HepG2 (cell line): ENCODE data around the gene MTARC1. TPM values are rescaled to one million over a fixed set of nuclear protein-coding genes. Genes with fewer than 3 reads are reported as not detected.

Experiments used
- FOXA3 ChIP-seq: IDR thresholded peaks from 2 replicates; pipeline ENCODE4 v1.6.1; 2016; ENCODE audit warnings: missing genetic modification reagents, missing compliant biosample characterization
- KAT2B ChIP-seq: fragments of 150-350 bp; IDR thresholded peaks from 2 replicates; pipeline ENCODE4 v1.6.1; 2014; ENCODE audit warnings: low read depth, low read length, borderline replicate concordance
- MAZ ChIP-seq, 2 experiments: sonication (generic) in 1 of 2; formaldehyde crosslinking in 1 of 2; IDR thresholded peaks; 2 replicates each; pipeline versions ENCODE4 v1.5.0 to v1.6.1; 2012 to 2020; ENCODE audit warnings: low read depth in 2 of 2, mild to moderate bottlenecking in 2 of 2, borderline replicate concordance in 1 of 2, improper control_type of control experiment in 1 of 2, low read length in 1 of 2, missing genetic modification reagents in 1 of 2, moderate library complexity in 1 of 2
- NCOA5 ChIP-seq: sonication (generic); formaldehyde crosslinking; IDR thresholded peaks from 2 replicates; pipeline ENCODE4 v1.4.0; 2020; ENCODE audit warnings: missing genetic modification reagents
- NFIC ChIP-seq: IDR thresholded peaks from 2 replicates; pipeline ENCODE4 v1.6.1; 2012; ENCODE audit warnings: mild to moderate bottlenecking, low read length, inconsistent platforms
- NR1H2 ChIP-seq: sonication (generic); formaldehyde crosslinking; IDR thresholded peaks from 2 replicates; pipeline ENCODE4 v1.8.1; 2022; ENCODE audit warnings: low read depth, missing genetic modification reagents, borderline replicate concordance
- PRMT3 ChIP-seq: sonication (generic); formaldehyde crosslinking; IDR thresholded peaks from 2 replicates; pipeline ENCODE4 v1.8.1; 2022; ENCODE audit warnings: low read depth, mild to moderate bottlenecking, moderate library complexity, missing genetic modification reagents, borderline replicate concordance
- SOX13 ChIP-seq, 3 experiments: fragments of 450-650 bp in 1 of 3; sonication (generic) in 1 of 3; formaldehyde crosslinking in 1 of 3; IDR thresholded peaks in 2 of 3; conservative IDR thresholded peaks in 1 of 3; 2 replicates each; pipeline versions ENCODE4 v1.5.0 to v1.6.1; 2016 to 2020; ENCODE audit warnings: antibody characterized with exemption in 1 of 3, mild to moderate bottlenecking in 1 of 3, missing compliant biosample characterization in 1 of 3, missing genetic modification reagents in 1 of 3, moderate library complexity in 1 of 3
- SP1 ChIP-seq, 2 experiments: fragments of 450-650 bp in 1 of 2; sonication (generic) in 1 of 2; formaldehyde crosslinking in 1 of 2; IDR thresholded peaks; 2 replicates each; pipeline versions ENCODE4 v1.4.0 to v1.6.1; 2016 to 2020; ENCODE audit warnings: missing genetic modification reagents in 1 of 2
- TRIM24 ChIP-seq: sonication (generic); formaldehyde crosslinking; IDR thresholded peaks from 2 replicates; pipeline ENCODE4 v1.8.0; 2022; ENCODE audit warnings: mild to moderate bottlenecking, missing genetic modification reagents
- ZMYM4 ChIP-seq: sonication (generic); formaldehyde crosslinking; IDR thresholded peaks from 2 replicates; pipeline ENCODE4 v1.8.1; 2023; ENCODE audit warnings: mild to moderate bottlenecking, missing genetic modification reagents
- ZNF333 ChIP-seq: sonication (generic); formaldehyde crosslinking; IDR thresholded peaks from 2 replicates; pipeline ENCODE4 v1.4.0; 2020; ENCODE audit warnings: mild to moderate bottlenecking, missing genetic modification reagents, borderline replicate concordance
- ZNF75D ChIP-seq: sonication (generic); formaldehyde crosslinking; IDR thresholded peaks from 2 replicates; pipeline ENCODE4 v1.8.1; 2023; ENCODE audit warnings: missing genetic modification reagents, mild to moderate bottlenecking, borderline replicate concordance
- ZNF792 ChIP-seq: IDR thresholded peaks from 2 replicates; pipeline ENCODE4 v1.6.1; 2016
- ZSCAN9 ChIP-seq: IDR thresholded peaks from 2 replicates; pipeline ENCODE4 v1.6.1; 2016; ENCODE audit warnings: borderline replicate concordance
- polyA plus RNA-seq, 8 experiments: library from polyadenylated mRNA; depleted of rRNA in 3 of 8; stranded (reverse) in 7 of 8; unstranded in 1 of 8; fragments of >200 nt; fragmentation: Illumina TruSeq in 4 of 8; extraction: Trizol in 4 of 8; gene quantifications; 2 replicates each; pipeline versions ENCODE4 v1.2.1 to v1.2.3, GENCODE V29; 2011 to 2016; ENCODE audit warnings: low read depth in 4 of 8, missing spikeins in 1 of 8, mixed read lengths in 1 of 8; ENCODE audit not compliant: insufficient read depth in 1 of 8
- total RNA-seq, 5 experiments: library from RNA; depleted of rRNA; stranded (reverse); fragments of >200 nt; fragmentation: Illumina TruSeq; extraction: Trizol; gene quantifications; 2 replicates each; pipeline ENCODE4 v1.2.3, GENCODE V29; 2016; ENCODE audit warnings: low read depth in 1 of 5
- TF ChIP-seq, protein P1 (sequence below): sonication (generic); formaldehyde crosslinking; IDR thresholded peaks from 2 replicates; pipeline ENCODE4 v1.9.0; 2022; ENCODE audit warnings: low read depth, missing genetic modification reagents
- TF ChIP-seq, protein P2 (sequence below): sonication (generic); formaldehyde crosslinking; IDR thresholded peaks from 2 replicates; pipeline ENCODE4 v1.4.0; 2020; ENCODE audit warnings: low read depth, mild to moderate bottlenecking, missing genetic modification reagents
- TF ChIP-seq, protein P3 (sequence below): sonication (generic); formaldehyde crosslinking; IDR thresholded peaks from 2 replicates; pipeline ENCODE4 v1.5.0; 2020; ENCODE audit warnings: missing genetic modification reagents
- TF ChIP-seq, protein P4 (sequence below): sonication (generic); formaldehyde crosslinking; conservative IDR thresholded peaks from 2 replicates; pipeline ENCODE4 v1.5.0; 2020; ENCODE audit warnings: missing genetic modification reagents
- TF ChIP-seq, protein P5 (sequence below): sonication (generic); formaldehyde crosslinking; IDR thresholded peaks from 2 replicates; pipeline ENCODE4 v1.8.0; 2022; ENCODE audit warnings: missing genetic modification reagents, mild to moderate bottlenecking, inconsistent platforms, borderline replicate concordance

Gene MTARC1
- total and polyA plus RNA-seq, 2 of the 13 experiments (the other 11 are each of a cell fraction or from before 2014, with no cell fraction given): 19.4 to 106 TPM

DNA sequence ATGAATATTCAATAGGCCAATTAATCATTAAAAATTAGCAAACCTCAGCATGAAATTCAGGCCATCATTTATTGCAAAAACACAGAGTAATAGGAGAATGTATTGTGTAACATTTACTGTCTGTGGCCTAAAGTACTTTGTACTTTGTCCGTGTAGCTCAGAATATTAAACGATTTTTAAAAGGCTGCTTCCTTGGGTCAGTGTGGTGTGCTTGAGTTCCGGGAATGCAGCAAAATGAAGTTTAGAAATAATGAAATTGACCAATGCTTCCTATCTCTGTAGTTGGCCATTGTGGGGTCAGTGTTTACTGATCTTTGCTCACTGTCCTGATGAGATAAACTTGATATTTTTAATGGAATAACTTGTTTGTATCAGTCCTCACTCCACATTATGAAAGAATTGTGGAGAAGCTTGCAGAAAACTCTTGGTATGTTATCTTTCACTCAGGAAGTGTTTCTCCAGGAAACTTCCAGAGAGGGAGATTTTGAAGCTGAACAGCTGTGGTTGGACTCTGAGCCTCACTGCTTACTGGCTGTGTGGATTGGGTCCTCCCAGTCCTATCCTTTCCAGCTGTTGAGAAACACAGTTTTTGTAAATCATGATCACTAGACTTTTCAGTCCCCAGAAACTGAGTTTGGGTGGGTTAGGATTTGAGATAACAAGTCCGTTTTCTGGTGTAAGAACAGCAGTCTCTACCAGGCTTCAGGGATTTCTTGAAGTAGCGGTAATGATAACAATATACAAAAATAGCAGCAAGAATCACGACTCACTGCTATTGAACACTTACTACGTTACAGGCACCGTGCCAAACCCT lies 19.2 kb upstream of the MTARC1 start (continued):
- TF ChIP-seq NCOA5 (no peak), ZNF333 (CRISPR knock-in tag) (no peak), KAT2B (no peak), NR1H2 (CRISPR knock-in tag) (no peak), SP1 (IDR thresholded peaks at IDR 0.05) (no peak), SP1 (CRISPR knock-in tag; IDR thresholded peaks at IDR 0.05) (no peak), ZNF792 (CRISPR knock-in tag) (no peak), FOXA3 (CRISPR knock-in tag) (peak; percentile 59; the same call in 1 of the 2 replicates), NFIC (peak; percentile 62), SOX13 (IDR thresholded peaks at IDR 0.05) (no peak), SOX13 (CRISPR knock-in tag; conservative IDR thresholded peaks at IDR 0.05 in 1 of 2, IDR thresholded peaks at IDR 0.05 in 1 of 2) (peak in 1 of 2 experiments; percentile 11; a peak in 1 of 4 replicates), ZSCAN9 (CRISPR knock-in tag) (no peak), ZMYM4 (CRISPR knock-in tag) (no peak), PRMT3 (no peak), TRIM24 (no peak), MAZ (IDR thresholded peaks at IDR 0.05; ENCODE audit: borderline replicate concordance, low read depth, low read length) (no peak), MAZ (CRISPR knock-in tag; IDR thresholded peaks at IDR 0.05; ENCODE audit: low read depth) (no peak), ZNF75D (CRISPR knock-in tag) (no peak)
- TF ChIP-seq, protein P1, sequence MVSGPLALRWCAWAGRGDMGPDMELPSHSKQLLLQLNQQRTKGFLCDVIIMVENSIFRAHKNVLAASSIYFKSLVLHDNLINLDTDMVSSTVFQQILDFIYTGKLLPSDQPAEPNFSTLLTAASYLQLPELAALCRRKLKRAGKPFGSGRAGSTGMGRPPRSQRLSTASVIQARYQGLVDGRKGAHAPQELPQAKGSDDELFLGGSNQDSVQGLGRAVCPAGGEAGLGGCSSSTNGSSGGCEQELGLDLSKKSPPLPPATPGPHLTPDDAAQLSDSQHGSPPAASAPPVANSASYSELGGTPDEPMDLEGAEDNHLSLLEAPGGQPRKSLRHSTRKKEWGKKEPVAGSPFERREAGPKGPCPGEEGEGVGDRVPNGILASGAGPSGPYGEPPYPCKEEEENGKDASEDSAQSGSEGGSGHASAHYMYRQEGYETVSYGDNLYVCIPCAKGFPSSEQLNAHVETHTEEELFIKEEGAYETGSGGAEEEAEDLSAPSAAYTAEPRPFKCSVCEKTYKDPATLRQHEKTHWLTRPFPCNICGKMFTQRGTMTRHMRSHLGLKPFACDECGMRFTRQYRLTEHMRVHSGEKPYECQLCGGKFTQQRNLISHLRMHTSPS (CRISPR knock-in tag): no peak
- TF ChIP-seq, protein P2, sequence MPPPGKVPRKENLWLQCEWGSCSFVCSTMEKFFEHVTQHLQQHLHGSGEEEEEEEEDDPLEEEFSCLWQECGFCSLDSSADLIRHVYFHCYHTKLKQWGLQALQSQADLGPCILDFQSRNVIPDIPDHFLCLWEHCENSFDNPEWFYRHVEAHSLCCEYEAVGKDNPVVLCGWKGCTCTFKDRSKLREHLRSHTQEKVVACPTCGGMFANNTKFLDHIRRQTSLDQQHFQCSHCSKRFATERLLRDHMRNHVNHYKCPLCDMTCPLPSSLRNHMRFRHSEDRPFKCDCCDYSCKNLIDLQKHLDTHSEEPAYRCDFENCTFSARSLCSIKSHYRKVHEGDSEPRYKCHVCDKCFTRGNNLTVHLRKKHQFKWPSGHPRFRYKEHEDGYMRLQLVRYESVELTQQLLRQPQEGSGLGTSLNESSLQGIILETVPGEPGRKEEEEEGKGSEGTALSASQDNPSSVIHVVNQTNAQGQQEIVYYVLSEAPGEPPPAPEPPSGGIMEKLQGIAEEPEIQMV: no peak
- TF ChIP-seq, protein P3, sequence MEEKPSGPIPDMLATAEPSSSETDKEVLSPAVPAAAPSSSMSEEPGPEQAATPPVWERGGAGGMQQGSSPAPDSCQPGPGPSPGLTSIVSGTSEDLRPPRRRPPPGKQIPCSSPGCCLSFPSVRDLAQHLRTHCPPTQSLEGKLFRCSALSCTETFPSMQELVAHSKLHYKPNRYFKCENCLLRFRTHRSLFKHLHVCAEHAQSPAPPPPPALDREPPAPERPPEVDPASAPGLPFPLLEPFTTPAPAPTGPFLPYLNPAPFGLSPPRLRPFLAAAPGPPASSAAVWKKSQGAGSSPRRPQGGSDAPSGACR (CRISPR knock-in tag): 0 out of 2 replicates have a peak, but pooled peaks have one; percentile 36
- TF ChIP-seq, protein P4, sequence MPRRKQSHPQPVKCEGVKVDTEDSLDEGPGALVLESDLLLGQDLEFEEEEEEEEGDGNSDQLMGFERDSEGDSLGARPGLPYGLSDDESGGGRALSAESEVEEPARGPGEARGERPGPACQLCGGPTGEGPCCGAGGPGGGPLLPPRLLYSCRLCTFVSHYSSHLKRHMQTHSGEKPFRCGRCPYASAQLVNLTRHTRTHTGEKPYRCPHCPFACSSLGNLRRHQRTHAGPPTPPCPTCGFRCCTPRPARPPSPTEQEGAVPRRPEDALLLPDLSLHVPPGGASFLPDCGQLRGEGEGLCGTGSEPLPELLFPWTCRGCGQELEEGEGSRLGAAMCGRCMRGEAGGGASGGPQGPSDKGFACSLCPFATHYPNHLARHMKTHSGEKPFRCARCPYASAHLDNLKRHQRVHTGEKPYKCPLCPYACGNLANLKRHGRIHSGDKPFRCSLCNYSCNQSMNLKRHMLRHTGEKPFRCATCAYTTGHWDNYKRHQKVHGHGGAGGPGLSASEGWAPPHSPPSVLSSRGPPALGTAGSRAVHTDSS (CRISPR knock-in tag): no peak
- TF ChIP-seq, protein P5, sequence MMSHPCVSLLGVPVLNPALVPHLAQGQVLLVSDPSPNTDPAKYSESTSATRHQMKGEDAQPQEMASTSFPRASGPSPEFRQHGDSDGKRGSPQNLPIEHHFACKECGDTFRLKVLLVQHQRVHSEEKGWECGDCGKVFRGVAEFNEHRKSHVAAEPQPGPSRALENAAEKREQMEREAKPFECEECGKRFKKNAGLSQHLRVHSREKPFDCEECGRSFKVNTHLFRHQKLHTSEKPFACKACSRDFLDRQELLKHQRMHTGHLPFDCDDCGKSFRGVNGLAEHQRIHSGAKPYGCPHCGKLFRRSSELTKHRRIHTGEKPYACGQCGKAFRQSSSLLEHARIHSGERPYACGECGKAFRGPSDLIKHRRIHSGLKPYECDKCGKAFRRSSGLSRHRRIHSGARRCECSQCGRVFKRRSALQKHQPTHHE (CRISPR knock-in tag): no peak
